ENCODE data around the gene ZXDA.

The ZXDA gene

GRCh38 chrX:57871463-57871862, 38.8 kb downstream of the ZXDA start:
- DNase-seq (ENCODE audit: low read depth), result no peak

Data from iris pigment epithelial cell (primary cell).